GM21619 (cell line): Measurements from ENCODE around the gene TRHDE.
"Not testable (repeated sequence)": the region's sequence is repeated elsewhere in the genome, so short reads cannot be mapped to it uniquely, and the experiment has no call there.

Experiments
- ATAC-seq: cut with Tn5 transposase; IDR thresholded peaks from one replicate; pipeline ENCODE4 v1.9.1; 2021; ENCODE audit not compliant: unreplicated experiment

TRHDE gene

GRCh38 chr12:72602581-72602980 is 330.4 kb downstream of the TRHDE start:
- no peak for ATAC-seq

- no peak for ATAC-seq
Observed at GRCh38 chr12:72605975-72606374, 333.8 kb downstream of the TRHDE start.

- no peak for ATAC-seq
Observed at GRCh38 chr12:72610342-72610741, 338.2 kb downstream of the TRHDE start.

- ATAC-seq: no peak
Observed at GRCh38 chr12:72610854-72611358, 338.7 kb downstream of the TRHDE start.

GRCh38 chr12:72612171-72612570 is 340.0 kb downstream of the TRHDE start:
- ATAC-seq: no peak

GRCh38 chr12:72618764-72619163 is 346.6 kb downstream of the TRHDE start:
- ATAC-seq: no peak

GRCh38 chr12:72622556-72622955 is 350.4 kb downstream of the TRHDE start:
- ATAC-seq: peak; percentile 81

- ATAC-seq: no peak
Observed at GRCh38 chr12:72631926-72632685, 359.9 kb downstream of the TRHDE start.

- ATAC-seq: no peak
Observed at GRCh38 chr12:72642706-72643105, 370.5 kb downstream of the TRHDE start.

- no peak for ATAC-seq
Observed at GRCh38 chr12:72647139-72647538, 375.0 kb downstream of the TRHDE start.

- no peak for ATAC-seq
Observed at GRCh38 chr12:72658615-72659014, 386.4 kb downstream of the TRHDE start.

- not testable (repeated sequence) for ATAC-seq
Observed at GRCh38 chr12:72660174-72660573, 388.0 kb downstream of the TRHDE start.

GRCh38 chr12:72673853-72674252 is 401.7 kb downstream of the TRHDE start:
- ATAC-seq: peak; percentile 91

GRCh38 chr12:72676556-72676955 is 404.4 kb downstream of the TRHDE start:
- no peak for ATAC-seq

GRCh38 chr12:72677139-72677538 is 405.0 kb downstream of the TRHDE start:
- no peak for ATAC-seq

GRCh38 chr12:72677846-72678245 is 405.7 kb downstream of the TRHDE start:
- no peak for ATAC-seq

- ATAC-seq: no peak
Observed at GRCh38 chr12:72679147-72679757, 407.1 kb downstream of the TRHDE start.

GRCh38 chr12:72681028-72681427 is 408.9 kb downstream of the TRHDE start:
- no peak for ATAC-seq

GRCh38 chr12:72684491-72684890 is 412.3 kb downstream of the TRHDE start:
- no peak for ATAC-seq

- no peak for ATAC-seq
Observed at GRCh38 chr12:72692338-72692737, 420.2 kb downstream of the TRHDE start.

GRCh38 chr12:72694193-72694592 is 422.0 kb downstream of the TRHDE start:
- ATAC-seq: no peak

GRCh38 chr12:72699362-72699761 is 427.2 kb downstream of the TRHDE start:
- no peak for ATAC-seq
